Activated T-cell treated with anti-CD3 and anti-CD28 coated beads for 1 hour (primary cell): ENCODE results near the gene CRIP2.
A peak's percentile ranks its signal among the peaks of the same experiment; 100 is the strongest.

Source experiments
- DNase-seq: peaks from one replicate; pipeline ENCODE4 v3.0.0-alpha.2; 2020; ENCODE audit warnings: low read depth

CRIP2 gene

GRCh38 chr14:105476831-105477659 is 2.4 kb downstream of the CRIP2 start:
- DNase-seq: no peak

- peak; percentile 66 for DNase-seq
Observed at GRCh38 chr14:105477660-105478397, 3.2 kb downstream of the CRIP2 start.

- DNase-seq: no peak
Observed at GRCh38 chr14:105478398-105479251, 4.0 kb downstream of the CRIP2 start.

GRCh38 chr14:105479431-105480158 is 5.0 kb downstream of the CRIP2 start:
- no peak for DNase-seq

GRCh38 chr14:105480199-105480746 is 5.7 kb downstream of the CRIP2 start:
- no peak for DNase-seq

GRCh38 chr14:105480807-105481801 is 6.5 kb downstream of the CRIP2 start:
- peak; percentile 91 for DNase-seq

GRCh38 chr14:105481886-105482457 is 7.4 kb downstream of the CRIP2 start:
- DNase-seq: peak; percentile 90

GRCh38 chr14:105482486-105483110 is 8.0 kb downstream of the CRIP2 start:
- DNase-seq: no peak

- DNase-seq: no peak
Observed at GRCh38 chr14:105483300-105484068, 8.9 kb downstream of the CRIP2 start.

- peak; percentile 65 for DNase-seq
Observed at GRCh38 chr14:105484069-105484996, 9.7 kb downstream of the CRIP2 start.

GRCh38 chr14:105484997-105485393 is 10.4 kb downstream of the CRIP2 start:
- no peak for DNase-seq

GRCh38 chr14:105485739-105486162 is 11.1 kb downstream of the CRIP2 start:
- DNase-seq: no peak

GRCh38 chr14:105486163-105486973 is 11.7 kb downstream of the CRIP2 start, which contains the start of gene CRIP1:
TSS of gene CRIP1 (plus strand) at chr14:105486886. CDS start at chr14:105487260, 374 bp downstream.
- DNase-seq: no peak

GRCh38 chr14:105486974-105487448 is 12.4 kb downstream of the CRIP2 start:
- peak; percentile 57 for DNase-seq

- peak; percentile 67 for DNase-seq
Observed at GRCh38 chr14:105487449-105487985, 12.9 kb downstream of the CRIP2 start.
